Esophagus squamous epithelium (tissue), 5 donors: ENCODE results near the gene PARD3B. TPM values are rescaled to one million over a fixed set of nuclear protein-coding genes. Genes with fewer than 3 reads are reported as not detected.

Experiments
- DNase-seq: peaks from one replicate; lab custom pipeline; 2025; lab: John Stamatoyannopoulos, UW
- H3K27ac ChIP-seq, 4 donors: fragments of 200-600 bp; sonication (generic); one replicate each; pipeline ENCODE4 v1.5.1; 2016 to 2019; ENCODE audit warnings: mild to moderate bottlenecking in 1 of 4
- H3K27me3 ChIP-seq, 4 donors: fragments of 200-600 bp; sonication (generic); 1 replicate in 3 of 4; 2 replicates in 1 of 4; pipeline versions ENCODE4 v1.5.1 to v1.6.0; 2017 to 2021; ENCODE audit warnings: antibody characterized with exemption in 1 of 4
- H3K36me3 ChIP-seq, 3 donors: fragments of 200-600 bp; sonication (generic); one replicate each; pipeline ENCODE4 v1.5.1; 2016 to 2019
- H3K4me1 ChIP-seq, 3 donors: fragments of 200-600 bp; sonication (generic); one replicate each; pipeline ENCODE4 v1.5.1; 2017 to 2019
- H3K4me3 ChIP-seq, 4 donors: fragments of 200-600 bp; sonication (generic); 1 replicate in 3 of 4; 2 replicates in 1 of 4; pipeline ENCODE4 v1.5.1; 2016 to 2019; ENCODE audit warnings: mild to moderate bottlenecking in 2 of 4, moderate library complexity in 1 of 4
- H3K9me3 ChIP-seq, 3 donors: fragments of 200-600 bp; sonication (generic); one replicate each; pipeline ENCODE4 v1.5.1; 2016 to 2019
- POLR2A ChIP-seq, 4 donors: fragments of 450-650 bp; IDR thresholded peaks; one replicate each; pipeline ENCODE4 v1.6.1; 2017; ENCODE audit warnings: antibody characterized with exemption in 4 of 4, mild to moderate bottlenecking in 4 of 4, moderate library complexity in 3 of 4
- WGBS, 2 donors: methylation state at CpG; one replicate each; pipeline ENCODE4 v1.1.5; 2018; 5-methylcytosine and 5-hydroxymethylcytosine counted together
- intact Hi-C: fragments of 100-400 bp; cut with DNase I; formaldehyde crosslinking; loops from one replicate; pipeline ENCODE4 v1.15.0; 2022
- small RNA-seq, 4 donors: library from RNA; depleted of rRNA; stranded (forward); fragments of <200 nt; gene quantifications; one replicate each; pipeline ENCODE3, GENCODE V24; 2016
- total RNA-seq, 4 donors: library from RNA; depleted of rRNA; stranded (reverse); fragments of >200 nt; gene quantifications; one replicate each; pipeline ENCODE4 v1.1.0, GENCODE V29; 2016
- TF ChIP-seq, protein P1 (sequence below), 6 experiments: fragments of 450-650 bp in 4 of 6; fragments of 200-600 bp in 2 of 6; sonication (generic) in 2 of 6; IDR thresholded peaks; one replicate each; pipeline ENCODE4 v1.5.1; 2016 to 2019; ENCODE audit warnings: antibody characterized with exemption in 6 of 6, mild to moderate bottlenecking in 4 of 6, moderate library complexity in 4 of 6
- donor health status: DM: yes; HTN: yes; CAD: no.

The PARD3B gene
- total RNA-seq, 4 donors from 2014 or later, result 2.4 to 15.8 (median 4.3) TPM

DNA sequence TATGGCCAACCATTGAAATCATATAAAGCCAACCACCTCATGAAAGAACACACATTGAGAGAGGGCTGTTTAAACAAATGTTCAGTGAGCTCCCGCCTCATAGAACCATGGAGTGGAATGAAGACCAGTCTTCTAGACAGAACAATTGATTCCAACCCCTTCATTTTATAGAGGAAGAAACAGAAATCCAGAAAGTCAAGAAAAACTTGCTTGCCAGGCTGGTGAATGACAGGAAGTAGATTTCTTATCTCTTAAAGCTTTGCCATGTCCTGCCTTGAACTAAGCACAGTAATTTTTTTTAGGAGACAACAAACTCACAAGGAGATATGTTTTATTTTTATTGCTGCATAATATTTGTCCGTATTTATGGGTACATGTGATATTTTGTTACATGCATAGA lies 1120.5 kb downstream of the PARD3B start:
- no peak overlapping the region for H3K4me3 ChIP-seq
- peaks cover 0 to 12% (median 4%) of the 10 kb centered on the region in 3 donors for H3K4me1 ChIP-seq
- 76 to 90% methylated on average over 2 of the region's 2 CpGs for WGBS, 2 donors
- H3K27ac ChIP-seq, result no peak overlapping the region
- no peaks in the 10 kb centered on the region for H3K36me3 ChIP-seq
- TF ChIP-seq, protein P1, sequence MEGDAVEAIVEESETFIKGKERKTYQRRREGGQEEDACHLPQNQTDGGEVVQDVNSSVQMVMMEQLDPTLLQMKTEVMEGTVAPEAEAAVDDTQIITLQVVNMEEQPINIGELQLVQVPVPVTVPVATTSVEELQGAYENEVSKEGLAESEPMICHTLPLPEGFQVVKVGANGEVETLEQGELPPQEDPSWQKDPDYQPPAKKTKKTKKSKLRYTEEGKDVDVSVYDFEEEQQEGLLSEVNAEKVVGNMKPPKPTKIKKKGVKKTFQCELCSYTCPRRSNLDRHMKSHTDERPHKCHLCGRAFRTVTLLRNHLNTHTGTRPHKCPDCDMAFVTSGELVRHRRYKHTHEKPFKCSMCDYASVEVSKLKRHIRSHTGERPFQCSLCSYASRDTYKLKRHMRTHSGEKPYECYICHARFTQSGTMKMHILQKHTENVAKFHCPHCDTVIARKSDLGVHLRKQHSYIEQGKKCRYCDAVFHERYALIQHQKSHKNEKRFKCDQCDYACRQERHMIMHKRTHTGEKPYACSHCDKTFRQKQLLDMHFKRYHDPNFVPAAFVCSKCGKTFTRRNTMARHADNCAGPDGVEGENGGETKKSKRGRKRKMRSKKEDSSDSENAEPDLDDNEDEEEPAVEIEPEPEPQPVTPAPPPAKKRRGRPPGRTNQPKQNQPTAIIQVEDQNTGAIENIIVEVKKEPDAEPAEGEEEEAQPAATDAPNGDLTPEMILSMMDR (IDR thresholded peaks at IDR 0.05), result no peak
- TF ChIP-seq POLR2A (IDR thresholded peaks at IDR 0.05), result no peak
- H3K27me3 ChIP-seq, result no peaks in the 10 kb centered on the region
- intact Hi-C loops, result no loop called here
- DNase-seq, result no peak
- no peaks in the 10 kb centered on the region for H3K9me3 ChIP-seq

Small RNAs within 50 kb of the gene (small RNA-seq; reads per million reads assigned to genes)
- gene AC008171.1, result 0 reads per million in 4 donors
